ENCODE measurements around the gene CDC5L.

GRCh38 chr6:44377484-44377883 lies 10.0 kb upstream of the CDC5L start:
- TF ChIP-seq CTCF (IDR thresholded peaks at IDR 0.05) (no peak), POLR2A (IDR thresholded peaks at IDR 0.05) (no peak)
